Activated CD8-positive, alpha-beta memory T cell treated with anti-CD3 and anti-CD28 coated beads, Interleukin-2, amount 10 ng/mL, durations not matched to agents 7 days and 5 days (primary cell): Measurements from ENCODE around the gene EDEM1. TPM values are rescaled to one million over a fixed set of nuclear protein-coding genes. Genes with fewer than 3 reads are reported as not detected.
"Not testable (repeated sequence)": the region's sequence is repeated elsewhere in the genome, so short reads cannot be mapped to it uniquely, and the experiment has no call there.

ENCODE experiments used
- ATAC-seq: fragments of 150-1000 bp; cut with Tn5 transposase; one replicate; pipeline ENCODE4 v1.10.0; 2021; ENCODE audit warnings: moderate library complexity
- CTCF ChIA-PET: fragments of 350-600 bp; sonication (Branson Sonifier 250); formaldehyde crosslinking; loops from one replicate; lab custom pipeline; 2021; ENCODE audit warnings: antibody characterized with exemption; lab: Charles Lee
- DNase-seq: peaks from one replicate; pipeline ENCODE4 v3.0.0-alpha.2; 2020
- H3K27ac Mint-ChIP-seq: one replicate; pipeline ENCODE4 v1.8.0; 2021; ENCODE audit warnings: mild to moderate bottlenecking, mixed read lengths
- H3K27me3 Mint-ChIP-seq: one replicate; pipeline ENCODE4 v1.8.0; 2021; ENCODE audit warnings: mixed read lengths
- H3K36me3 Mint-ChIP-seq: one replicate; pipeline ENCODE4 v1.8.0; 2021; ENCODE audit warnings: mild to moderate bottlenecking, mixed read lengths
- H3K4me1 Mint-ChIP-seq: one replicate; pipeline ENCODE4 v1.8.0; 2021; ENCODE audit warnings: mixed read lengths
- H3K4me3 Mint-ChIP-seq: one replicate; pipeline ENCODE4 v1.8.0; 2021; ENCODE audit warnings: mild to moderate bottlenecking, moderate library complexity, mixed read lengths
- H3K9me3 Mint-ChIP-seq: one replicate; pipeline ENCODE4 v1.8.0; 2022; ENCODE audit warnings: low read depth, mixed read lengths
- total RNA-seq, 2 experiments: library from RNA; stranded (reverse); gene quantifications; one replicate each; pipeline ENCODE4 v1.2.3, GENCODE V29; 2021

EDEM1 gene
- total RNA-seq, 2 experiments from 2014 or later: 79.0 to 119 TPM

- DNase-seq (no peak), ATAC-seq (no peak)
- Mint-ChIP-seq H3K36me3 (no peaks in the 10 kb centered on the region), H3K9me3 (no peaks in the 10 kb centered on the region), H3K27ac (no peak overlapping the region), H3K4me3 (no peak overlapping the region), H3K27me3 (peaks cover 12% of the 10 kb centered on the region), H3K4me1 (no peaks in the 10 kb centered on the region)
- CTCF ChIA-PET: no interaction called here
Measured at GRCh38 chr3:5233026-5233425, 45.5 kb downstream of the EDEM1 start.

GRCh38 chr3:5235655-5236054, 48.1 kb downstream of the EDEM1 start:
- CTCF ChIA-PET: no interaction called here
- Mint-ChIP-seq H3K27me3 (peaks cover 6% of the 10 kb centered on the region), H3K4me1 (no peaks in the 10 kb centered on the region)

GRCh38 chr3:5238545-5238944, 51.0 kb downstream of the EDEM1 start:
- no peak for ATAC-seq
- H3K4me1 Mint-ChIP-seq: no peaks in the 10 kb centered on the region
- H3K27ac Mint-ChIP-seq: no peak overlapping the region
- no peak for DNase-seq
- H3K27me3 Mint-ChIP-seq: no peaks in the 10 kb centered on the region
- H3K36me3 Mint-ChIP-seq: no peaks in the 10 kb centered on the region
- H3K9me3 Mint-ChIP-seq: peaks cover 2% of the 10 kb centered on the region
- no peak overlapping the region for H3K4me3 Mint-ChIP-seq
- CTCF ChIA-PET: interaction anchor here (0.7 kb wide), 1 partner anchor 11 kb away, joined by 3 read pairs; no protein-coding TSS in a partner anchor

More at GRCh38 chr3:5235655-5236054, 48.1 kb downstream of the EDEM1 start:
- DNase-seq (no peak), ATAC-seq (no peak)
- Mint-ChIP-seq H3K27ac (no peak overlapping the region), H3K36me3 (no peaks in the 10 kb centered on the region), H3K9me3 (no peaks in the 10 kb centered on the region), H3K4me3 (no peak overlapping the region)

GRCh38 chr3:5239602-5240001, 52.1 kb downstream of the EDEM1 start:
- Mint-ChIP-seq H3K27ac (no peak overlapping the region), H3K4me3 (no peak overlapping the region), H3K9me3 (peaks cover 5% of the 10 kb centered on the region), H3K4me1 (no peaks in the 10 kb centered on the region), H3K27me3 (no peaks in the 10 kb centered on the region), H3K36me3 (peaks cover 3% of the 10 kb centered on the region)
- CTCF ChIA-PET: no interaction called here
- no peak for DNase-seq
- ATAC-seq: no peak

DNA sequence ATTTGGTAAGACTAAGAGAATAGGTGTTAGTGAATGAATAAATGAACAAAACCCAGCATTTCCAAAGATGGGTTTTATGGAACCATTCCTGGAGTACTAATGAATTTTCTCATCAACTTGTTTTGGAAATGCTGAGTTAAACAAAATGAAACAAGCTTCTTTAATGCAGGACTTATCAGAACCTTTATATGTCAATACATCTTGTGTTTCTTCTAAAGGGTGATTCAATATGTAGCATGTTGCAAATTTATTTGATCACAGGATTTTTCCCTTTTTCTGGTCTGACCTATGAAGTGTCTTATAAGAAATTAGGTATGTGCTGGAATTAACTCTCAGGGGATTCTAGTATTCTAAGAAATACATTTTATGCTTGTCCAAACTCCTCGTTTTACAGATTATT, 53.2 kb downstream of the EDEM1 start:
- H3K27ac Mint-ChIP-seq: no peak overlapping the region
- peaks cover 3% of the 10 kb centered on the region for H3K36me3 Mint-ChIP-seq
- CTCF ChIA-PET: no interaction called here
- no peaks in the 10 kb centered on the region for H3K27me3 Mint-ChIP-seq
- peaks cover 5% of the 10 kb centered on the region for H3K9me3 Mint-ChIP-seq
- DNase-seq (no peak), ATAC-seq (no peak)
- no peak overlapping the region for H3K4me3 Mint-ChIP-seq
- peaks cover 5% of the 10 kb centered on the region for H3K4me1 Mint-ChIP-seq

DNA sequence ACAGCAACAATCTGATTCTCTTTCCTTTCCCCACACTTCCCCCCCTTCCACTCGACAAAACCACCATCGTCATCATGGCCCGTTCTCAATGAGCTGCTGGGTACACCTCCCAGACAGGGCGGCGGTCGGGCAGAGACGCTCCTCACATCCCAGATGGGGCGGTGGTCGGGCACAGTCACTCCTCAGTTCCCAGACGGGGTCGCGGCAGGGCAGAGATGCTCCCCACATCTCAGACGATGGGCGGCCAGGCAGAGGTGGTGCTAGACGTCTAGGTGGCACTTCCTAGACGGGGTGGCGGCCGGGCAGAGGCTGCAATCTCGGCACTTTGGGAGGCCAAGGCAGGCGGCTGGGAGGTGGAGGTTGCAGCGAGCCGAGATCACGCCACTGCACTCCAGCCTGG, 55.3 kb downstream of the EDEM1 start:
- DNase-seq, CTCF ChIA-PET, H3K27ac Mint-ChIP-seq, H3K9me3 Mint-ChIP-seq, H3K36me3 Mint-ChIP-seq, H3K4me3 Mint-ChIP-seq, ATAC-seq, H3K27me3 Mint-ChIP-seq: not testable (repeated sequence)
- H3K4me1 Mint-ChIP-seq: peaks cover 10% of the 10 kb centered on the region

GRCh38 chr3:5245927-5246326, 58.4 kb downstream of the EDEM1 start:
- peaks cover 10% of the 10 kb centered on the region for H3K4me1 Mint-ChIP-seq
- no peak for DNase-seq
- H3K4me3 Mint-ChIP-seq: no peak overlapping the region
- no peak for ATAC-seq
- H3K27ac Mint-ChIP-seq: no peak overlapping the region
- peaks cover 3% of the 10 kb centered on the region for H3K36me3 Mint-ChIP-seq
- peaks cover 4% of the 10 kb centered on the region for H3K27me3 Mint-ChIP-seq
- CTCF ChIA-PET: no interaction called here
- peaks cover 5% of the 10 kb centered on the region for H3K9me3 Mint-ChIP-seq

GRCh38 chr3:5248822-5249221, 61.3 kb downstream of the EDEM1 start:
- H3K27me3 Mint-ChIP-seq: peaks cover 4% of the 10 kb centered on the region
- ATAC-seq (no peak), DNase-seq (no peak)
- H3K4me3 Mint-ChIP-seq: no peak overlapping the region
- peaks cover 10% of the 10 kb centered on the region for H3K4me1 Mint-ChIP-seq
- peaks cover 3% of the 10 kb centered on the region for H3K36me3 Mint-ChIP-seq
- CTCF ChIA-PET: interaction anchor here (0.9 kb wide), 1 partner anchor 538 kb away, joined by 3 read pairs; no protein-coding TSS in a partner anchor
- H3K27ac Mint-ChIP-seq: no peak overlapping the region
- peaks cover 3% of the 10 kb centered on the region for H3K9me3 Mint-ChIP-seq

- H3K9me3 Mint-ChIP-seq: no peaks in the 10 kb centered on the region
- H3K4me1 Mint-ChIP-seq: peaks cover 7% of the 10 kb centered on the region
- peaks cover 4% of the 10 kb centered on the region for H3K27me3 Mint-ChIP-seq
- no peaks in the 10 kb centered on the region for H3K36me3 Mint-ChIP-seq
- no peak for DNase-seq
- CTCF ChIA-PET: no interaction called here
- H3K4me3 Mint-ChIP-seq: no peak overlapping the region
- no peak for ATAC-seq
- H3K27ac Mint-ChIP-seq: no peak overlapping the region
Measured at GRCh38 chr3:5250467-5251195, 63.1 kb downstream of the EDEM1 start.

DNA sequence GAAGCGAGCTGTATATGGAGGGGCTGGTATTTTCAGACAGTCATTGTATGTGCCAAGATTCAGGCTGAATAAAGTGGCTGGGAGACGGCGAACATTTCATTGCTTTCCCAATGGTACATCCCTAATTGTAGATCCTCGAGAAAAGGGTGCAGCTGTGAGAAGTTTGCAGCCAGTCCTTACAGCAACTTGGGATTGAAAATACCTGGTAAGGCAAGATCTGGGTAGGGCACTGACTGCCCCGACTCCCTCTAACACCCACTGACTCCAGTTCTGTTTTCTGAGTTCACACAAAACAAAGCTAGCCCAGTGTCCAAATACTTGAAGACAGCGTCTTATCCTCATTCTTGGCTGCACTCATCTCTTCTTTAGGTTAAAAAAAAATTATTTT, 63.7 kb downstream of the EDEM1 start:
- no peaks in the 10 kb centered on the region for H3K36me3 Mint-ChIP-seq
- CTCF ChIA-PET: no interaction called here
- H3K4me3 Mint-ChIP-seq: no peak overlapping the region
- peaks cover 4% of the 10 kb centered on the region for H3K27me3 Mint-ChIP-seq
- ATAC-seq: no peak
- no peaks in the 10 kb centered on the region for H3K9me3 Mint-ChIP-seq
- no peak for DNase-seq
- no peak overlapping the region for H3K27ac Mint-ChIP-seq
- peaks cover under 1% of the 10 kb centered on the region for H3K4me1 Mint-ChIP-seq

DNA sequence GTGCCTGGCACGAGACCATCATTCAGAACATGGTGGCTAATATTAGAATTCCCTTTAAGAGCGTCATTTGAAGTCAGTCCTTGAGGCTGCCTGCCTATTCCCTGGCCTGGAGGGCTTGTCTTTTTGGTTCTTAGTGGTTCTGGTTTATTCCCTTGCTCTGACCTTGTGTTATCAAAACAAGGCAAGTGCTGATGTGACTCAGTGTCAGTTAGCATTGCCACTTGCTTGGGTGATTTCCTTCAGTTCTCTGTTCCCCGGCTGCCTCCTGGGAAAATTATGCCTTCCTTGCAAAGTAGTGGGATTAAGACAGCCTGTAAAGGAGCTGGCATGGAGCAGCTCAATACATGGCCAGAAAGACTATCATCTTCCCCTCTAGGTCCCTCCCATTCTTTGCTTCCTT, 64.6 kb downstream of the EDEM1 start:
- DNase-seq (no peak), ATAC-seq (no peak)
- CTCF ChIA-PET: no interaction called here
- peaks cover 4% of the 10 kb centered on the region for H3K27me3 Mint-ChIP-seq
- no peaks in the 10 kb centered on the region for H3K4me1 Mint-ChIP-seq
- no peak overlapping the region for H3K27ac Mint-ChIP-seq
- H3K36me3 Mint-ChIP-seq: no peaks in the 10 kb centered on the region
- no peak overlapping the region for H3K4me3 Mint-ChIP-seq
- no peaks in the 10 kb centered on the region for H3K9me3 Mint-ChIP-seq

- Mint-ChIP-seq H3K4me3 (no peak overlapping the region), H3K27me3 (no peaks in the 10 kb centered on the region), H3K4me1 (no peaks in the 10 kb centered on the region), H3K27ac (no peak overlapping the region), H3K9me3 (no peaks in the 10 kb centered on the region), H3K36me3 (no peaks in the 10 kb centered on the region)
- DNase-seq (no peak), ATAC-seq (no peak)
- CTCF ChIA-PET: interaction anchor here (0.7 kb wide), 1 partner anchor 18 kb away, joined by 3 read pairs; no protein-coding TSS in a partner anchor
Measured at GRCh38 chr3:5254281-5255048, 67.0 kb downstream of the EDEM1 start.

DNA sequence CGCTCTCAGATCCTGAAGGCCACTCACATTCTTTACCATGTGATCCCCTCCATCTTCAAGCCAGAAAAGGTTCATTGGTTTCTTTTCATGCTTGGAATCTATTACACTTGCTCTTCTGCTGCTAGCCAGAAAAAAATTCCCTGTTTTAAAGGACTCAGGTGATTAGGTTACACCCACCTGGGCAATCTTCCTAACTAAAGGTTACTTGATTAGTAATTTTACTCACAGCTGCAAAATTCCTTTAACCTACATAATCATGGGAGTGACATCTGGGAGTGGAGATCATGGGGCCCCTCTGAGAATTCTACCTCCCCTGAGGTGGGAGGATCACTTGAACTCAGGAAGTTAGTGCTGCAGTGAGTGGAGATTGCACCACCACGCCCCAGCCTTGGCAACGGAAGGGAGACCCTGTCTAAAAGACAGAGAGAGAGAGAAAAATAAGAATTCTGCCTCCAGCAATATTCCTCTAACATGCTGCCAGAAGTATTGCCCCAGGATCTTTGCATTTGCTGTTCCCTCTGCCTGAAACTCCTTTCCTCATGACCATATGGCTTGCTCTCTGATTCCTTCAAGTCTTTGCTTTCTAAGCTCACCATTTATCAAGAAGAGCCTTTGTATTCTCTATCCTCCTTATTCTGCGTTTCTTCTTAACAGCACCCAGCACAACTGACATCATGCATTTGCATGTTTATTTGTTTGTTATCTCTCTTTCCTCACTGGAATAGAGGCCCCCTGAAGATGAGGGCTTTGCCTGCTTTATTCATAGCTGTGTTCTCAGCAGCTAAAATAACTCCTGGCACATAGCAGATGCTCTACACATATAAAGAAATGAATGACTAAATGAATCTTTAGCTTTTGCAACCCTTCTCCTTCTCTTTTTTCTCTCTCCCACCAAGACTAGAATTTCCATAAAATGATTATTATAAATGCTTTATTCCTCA, 68.2 kb downstream of the EDEM1 start:
- CTCF ChIA-PET: interaction anchor here (0.9 kb wide), 1 partner anchor 10 kb away, joined by 3 read pairs; no protein-coding TSS in a partner anchor
- no peaks in the 10 kb centered on the region for H3K9me3 Mint-ChIP-seq

More for the DNA sequence above, 68.2 kb downstream of the EDEM1 start:
- no peaks in the 10 kb centered on the region for H3K4me1 Mint-ChIP-seq
- DNase-seq (no peak), ATAC-seq (no peak)
- H3K27ac Mint-ChIP-seq: no peak overlapping the region
- no peaks in the 10 kb centered on the region for H3K36me3 Mint-ChIP-seq
- H3K27me3 Mint-ChIP-seq: no peaks in the 10 kb centered on the region
- H3K4me3 Mint-ChIP-seq: no peak overlapping the region
